OCI-LY1 (cell line): ENCODE data around the gene CHRNB1.

Experiments used
- H2AFZ ChIP-seq: fragments of 200-600 bp; sonication (generic), shearing (Covaris generic); 2 replicates; pipeline ENCODE4 v1.6.0; 2014; ENCODE audit warnings: antibody characterized with exemption, mild to moderate bottlenecking, low read length
- H3F3A ChIP-seq: fragments of 200-600 bp; sonication (generic), shearing (Covaris generic); 2 replicates; pipeline ENCODE4 v1.6.0; 2014; ENCODE audit warnings: mild to moderate bottlenecking, antibody characterized with exemption, low read length, moderate library complexity; ENCODE audit not compliant: insufficient read depth
- H3K27ac ChIP-seq: fragments of 200-600 bp; sonication (generic); 2 replicates; pipeline ENCODE4 v1.5.1; 2014; ENCODE audit warnings: low read length, mixed run types, mild to moderate bottlenecking, low read depth; ENCODE audit not compliant: poor library complexity, severe bottlenecking
- H3K27me3 ChIP-seq: fragments of 200-600 bp; sonication (generic); 2 replicates; pipeline ENCODE4 v1.6.0; 2014; ENCODE audit warnings: antibody characterized with exemption, mild to moderate bottlenecking, low read length, moderate library complexity; ENCODE audit not compliant: insufficient read depth
- H3K36me3 ChIP-seq: fragments of 200-600 bp; sonication (generic); 2 replicates; pipeline ENCODE4 v1.6.1; 2014; ENCODE audit warnings: mild to moderate bottlenecking, antibody characterized with exemption, low read length, moderate library complexity, mixed read lengths; ENCODE audit not compliant: insufficient read depth
- H3K4me1 ChIP-seq: fragments of 200-600 bp; sonication (generic); 2 replicates; pipeline ENCODE4 v1.5.1; 2014; ENCODE audit warnings: mild to moderate bottlenecking, low read length, moderate library complexity; ENCODE audit not compliant: insufficient read depth, severe bottlenecking
- H3K4me2 ChIP-seq: fragments of 200-600 bp; sonication (generic), shearing (Covaris generic); 2 replicates; pipeline ENCODE4 v1.6.1; 2014; ENCODE audit warnings: low read length
- H3K4me3 ChIP-seq: fragments of 200-600 bp; sonication (generic); 2 replicates; pipeline ENCODE4 v1.5.1; 2014; ENCODE audit warnings: low read length, low read depth, mild to moderate bottlenecking, mixed read lengths; ENCODE audit not compliant: poor library complexity, severe bottlenecking
- H3K79me2 ChIP-seq: fragments of 200-600 bp; shearing (Covaris generic); 2 replicates; pipeline ENCODE4 v1.6.1; 2016; ENCODE audit warnings: mixed run types, low read length, mixed read lengths; ENCODE audit not compliant: insufficient read depth
- H3K9ac ChIP-seq: fragments of 200-600 bp; sonication (generic), shearing (Covaris generic); 2 replicates; pipeline ENCODE4 v1.6.1; 2014; ENCODE audit warnings: mild to moderate bottlenecking, low read length, mixed read lengths
- H3K9me2 ChIP-seq: fragments of 200-600 bp; sonication (generic), shearing (Covaris generic); 2 replicates; pipeline ENCODE4 v1.6.1; 2014; ENCODE audit warnings: low read depth, mild to moderate bottlenecking, low read length, mixed read lengths
- H3K9me3 ChIP-seq: fragments of 200-600 bp; shearing (Covaris generic); 2 replicates; pipeline ENCODE4 v1.6.1; 2014; ENCODE audit warnings: low read length, mixed read lengths
- H4K20me1 ChIP-seq: fragments of 200-600 bp; sonication (generic), shearing (Covaris generic); 2 replicates; pipeline ENCODE4 v1.6.0; 2016; ENCODE audit warnings: mild to moderate bottlenecking, low read length; ENCODE audit not compliant: insufficient read depth
- EZH2 ChIP-seq: fragments of 200-600 bp; sonication (generic), shearing (Covaris generic); IDR thresholded peaks from 2 replicates; pipeline ENCODE4 v1.8.0; 2017; ENCODE audit warnings: borderline replicate concordance, mixed run types, mild to moderate bottlenecking, antibody characterized with exemption, low read length, moderate library complexity, mixed read lengths
- TF ChIP-seq, protein P1 (sequence below): fragments of 200-600 bp; sonication (generic), shearing (Covaris generic); IDR thresholded peaks from 2 replicates; pipeline ENCODE4 v1.5.1; 2017; ENCODE audit warnings: mild to moderate bottlenecking, antibody characterized with exemption, low read length, moderate library complexity, mixed read lengths

CHRNB1 gene

DNA sequence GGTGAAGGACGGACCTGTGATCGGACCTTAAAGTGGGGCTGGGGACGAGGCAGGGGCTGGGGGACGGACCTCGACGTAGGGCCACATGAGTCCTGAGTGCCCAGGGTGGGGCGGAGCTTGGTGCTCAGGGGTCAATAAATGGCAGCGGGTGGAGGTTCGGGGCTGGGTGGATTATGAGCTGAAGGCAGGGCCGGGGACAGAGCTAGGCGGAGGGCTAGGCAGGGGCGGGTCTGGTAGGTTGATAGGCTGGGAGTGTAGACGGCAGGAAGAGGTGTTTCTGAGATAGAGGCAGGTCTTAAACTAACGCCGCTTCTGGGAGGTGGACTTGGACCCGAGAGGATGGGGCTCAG lies 733 bp downstream of the CHRNB1 start:
- Histone ChIP-seq H3K27me3 (peaks cover 10% of the 10 kb centered on the region; the same call in 1 of the 2 replicates), H3F3A (no peaks in the 10 kb centered on the region), H3K9me3 (no peaks in the 10 kb centered on the region), H3K4me2 (peak overlapping the region; percentile 69), H3K36me3 (no peaks in the 10 kb centered on the region), H3K9me2 (no peaks in the 10 kb centered on the region), H3K4me1 (peaks cover 15% of the 10 kb centered on the region), H4K20me1 (no peaks in the 10 kb centered on the region), H3K27ac (no peak overlapping the region), H3K9ac (no peak overlapping the region; the same call in 1 of the 2 replicates), H3K4me3 (peak overlapping the region; percentile 50), H2AFZ (no peak overlapping the region), H3K79me2 (no peaks in the 10 kb centered on the region)
- no peak for TF ChIP-seq EZH2
- TF ChIP-seq, protein P1, sequence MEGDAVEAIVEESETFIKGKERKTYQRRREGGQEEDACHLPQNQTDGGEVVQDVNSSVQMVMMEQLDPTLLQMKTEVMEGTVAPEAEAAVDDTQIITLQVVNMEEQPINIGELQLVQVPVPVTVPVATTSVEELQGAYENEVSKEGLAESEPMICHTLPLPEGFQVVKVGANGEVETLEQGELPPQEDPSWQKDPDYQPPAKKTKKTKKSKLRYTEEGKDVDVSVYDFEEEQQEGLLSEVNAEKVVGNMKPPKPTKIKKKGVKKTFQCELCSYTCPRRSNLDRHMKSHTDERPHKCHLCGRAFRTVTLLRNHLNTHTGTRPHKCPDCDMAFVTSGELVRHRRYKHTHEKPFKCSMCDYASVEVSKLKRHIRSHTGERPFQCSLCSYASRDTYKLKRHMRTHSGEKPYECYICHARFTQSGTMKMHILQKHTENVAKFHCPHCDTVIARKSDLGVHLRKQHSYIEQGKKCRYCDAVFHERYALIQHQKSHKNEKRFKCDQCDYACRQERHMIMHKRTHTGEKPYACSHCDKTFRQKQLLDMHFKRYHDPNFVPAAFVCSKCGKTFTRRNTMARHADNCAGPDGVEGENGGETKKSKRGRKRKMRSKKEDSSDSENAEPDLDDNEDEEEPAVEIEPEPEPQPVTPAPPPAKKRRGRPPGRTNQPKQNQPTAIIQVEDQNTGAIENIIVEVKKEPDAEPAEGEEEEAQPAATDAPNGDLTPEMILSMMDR = no peak

- H3K4me3 ChIP-seq = no peak overlapping the region
- no peaks in the 10 kb centered on the region for H3K36me3 ChIP-seq
- no peaks in the 10 kb centered on the region for H4K20me1 ChIP-seq
- no peak overlapping the region for H2AFZ ChIP-seq
- no peaks in the 10 kb centered on the region for H3F3A ChIP-seq
- peaks cover 8% of the 10 kb centered on the region; the same call in 1 of the 2 replicates for H3K27me3 ChIP-seq
- H3K9ac ChIP-seq = no peak overlapping the region
- no peak overlapping the region for H3K4me2 ChIP-seq
- no peaks in the 10 kb centered on the region for H3K79me2 ChIP-seq
- TF ChIP-seq EZH2 = no peak
- TF ChIP-seq, protein P1 = no peak
- no peak overlapping the region for H3K27ac ChIP-seq
- H3K4me1 ChIP-seq = peaks cover 12% of the 10 kb centered on the region
- no peaks in the 10 kb centered on the region for H3K9me2 ChIP-seq
- no peaks in the 10 kb centered on the region for H3K9me3 ChIP-seq
These were observed 3.6 kb downstream of the CHRNB1 start for GRCh38 chr17:7448461-7448860.

GRCh38 chr17:7459961-7460545 lies 15.2 kb downstream of the CHRNB1 start:
- no peak overlapping the region for H3K4me3 ChIP-seq
- no peaks in the 10 kb centered on the region for H3K27me3 ChIP-seq
- no peaks in the 10 kb centered on the region for H3K9me2 ChIP-seq
- no peaks in the 10 kb centered on the region for H4K20me1 ChIP-seq
- H3K9ac ChIP-seq = no peak overlapping the region
- no peak for TF ChIP-seq EZH2
- TF ChIP-seq, protein P1 = no peak
- H2AFZ ChIP-seq = no peak overlapping the region
- no peaks in the 10 kb centered on the region for H3K79me2 ChIP-seq
- H3K4me1 ChIP-seq = peaks cover 18% of the 10 kb centered on the region
- peak overlapping the region; percentile 6 for H3K27ac ChIP-seq
- no peaks in the 10 kb centered on the region for H3K9me3 ChIP-seq
- peaks cover 26% of the 10 kb centered on the region for H3K36me3 ChIP-seq
- no peak overlapping the region for H3K4me2 ChIP-seq
- H3F3A ChIP-seq = no peaks in the 10 kb centered on the region
